Measurements from ENCODE around the gene CREG1.

The CREG1 gene

DNA sequence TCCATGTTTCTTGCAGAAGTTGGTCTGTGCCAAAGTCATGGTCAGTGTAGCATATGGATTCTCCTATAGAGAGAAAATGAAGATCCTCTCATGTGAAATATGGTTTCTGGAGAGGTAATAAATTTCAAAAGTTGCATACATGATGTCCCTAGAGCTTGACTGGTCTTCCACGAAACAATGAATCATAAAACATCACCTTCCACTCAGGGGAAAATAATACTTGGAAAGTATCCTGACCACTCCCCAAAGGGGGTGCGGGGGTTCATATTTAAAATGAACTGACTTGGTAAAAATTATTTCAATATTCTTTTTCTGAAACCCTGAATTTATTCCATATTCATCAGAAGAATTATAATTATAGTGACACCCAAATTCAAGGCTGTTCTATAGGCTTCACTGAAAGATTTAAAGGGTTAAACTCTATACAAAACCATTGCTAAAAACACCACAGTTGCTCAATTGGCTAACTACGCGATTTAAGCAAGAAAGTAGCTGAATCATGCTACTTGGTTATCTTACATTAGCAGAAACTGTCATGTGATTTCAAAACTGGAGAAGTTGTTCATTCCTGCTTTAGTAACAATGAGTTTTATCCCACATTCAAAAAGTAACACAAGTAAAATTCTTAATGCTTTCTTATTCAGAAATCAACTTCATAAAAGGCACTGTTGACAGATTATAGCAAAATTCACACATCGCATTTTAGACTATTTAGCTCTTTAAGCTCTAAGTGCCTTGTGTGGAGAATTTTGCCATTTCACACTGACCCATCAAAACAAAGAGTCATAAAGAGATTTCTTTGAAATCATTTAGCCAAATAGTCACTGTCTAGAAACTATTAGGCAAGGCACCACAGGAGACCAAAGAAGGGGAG is 5.3 kb downstream of the CREG1 start:
- TF ChIP-seq ZNF565 (CRISPR knock-in tag; conservative IDR thresholded peaks at IDR 0.05; ENCODE audit: low read depth), result no peak
- no peak for ATAC-seq

DNA sequence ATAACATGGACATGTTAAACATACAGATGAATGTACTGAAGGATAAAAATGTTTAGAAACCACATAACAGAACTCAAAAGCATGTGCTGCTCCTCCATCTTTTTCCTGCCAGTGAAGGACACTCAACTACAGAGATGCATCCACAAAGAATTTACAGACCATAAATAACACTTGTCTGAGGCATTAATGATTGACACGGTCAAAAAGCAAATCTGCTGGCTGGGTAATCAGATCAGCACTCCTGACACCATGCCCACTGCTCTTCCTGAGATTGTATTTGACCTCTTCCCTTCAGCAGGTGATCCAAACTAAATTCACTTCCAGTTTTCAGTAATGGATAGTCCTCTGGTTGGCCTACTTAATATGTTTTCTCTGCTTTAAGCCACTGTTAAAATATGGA is 6.6 kb downstream of the CREG1 start:
- TF ChIP-seq BACH2 (CRISPR knock-in tag; IDR thresholded peaks at IDR 0.05; ENCODE audit: borderline replicate concordance) (no peak), ISL1 (CRISPR knock-in tag; IDR thresholded peaks at IDR 0.05) (no peak), PPARA (CRISPR knock-in tag; IDR thresholded peaks at IDR 0.05; ENCODE audit: borderline replicate concordance) (no peak), ZNF565 (CRISPR knock-in tag; conservative IDR thresholded peaks at IDR 0.05; ENCODE audit: low read depth) (no peak), ZC3H10 (CRISPR knock-in tag; IDR thresholded peaks at IDR 0.05) (no peak), OSR1 (CRISPR knock-in tag; IDR thresholded peaks at IDR 0.05) (no peak), SNAI2 (CRISPR knock-in tag; IDR thresholded peaks at IDR 0.05) (no peak), GLIS3 (CRISPR knock-in tag; IDR thresholded peaks at IDR 0.05) (no peak), TOX (CRISPR knock-in tag; IDR thresholded peaks at IDR 0.05; ENCODE audit: borderline replicate concordance) (no peak)
- TF ChIP-seq, protein P1, sequence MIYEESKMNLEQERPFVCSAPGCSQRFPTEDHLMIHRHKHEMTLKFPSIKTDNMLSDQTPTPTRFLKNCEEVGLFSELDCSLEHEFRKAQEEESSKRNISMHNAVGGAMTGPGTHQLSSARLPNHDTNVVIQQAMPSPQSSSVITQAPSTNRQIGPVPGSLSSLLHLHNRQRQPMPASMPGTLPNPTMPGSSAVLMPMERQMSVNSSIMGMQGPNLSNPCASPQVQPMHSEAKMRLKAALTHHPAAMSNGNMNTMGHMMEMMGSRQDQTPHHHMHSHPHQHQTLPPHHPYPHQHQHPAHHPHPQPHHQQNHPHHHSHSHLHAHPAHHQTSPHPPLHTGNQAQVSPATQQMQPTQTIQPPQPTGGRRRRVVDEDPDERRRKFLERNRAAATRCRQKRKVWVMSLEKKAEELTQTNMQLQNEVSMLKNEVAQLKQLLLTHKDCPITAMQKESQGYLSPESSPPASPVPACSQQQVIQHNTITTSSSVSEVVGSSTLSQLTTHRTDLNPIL (CRISPR knock-in tag; IDR thresholded peaks at IDR 0.05; ENCODE audit: low read depth), result no peak
- ATAC-seq, result no peak

DNA sequence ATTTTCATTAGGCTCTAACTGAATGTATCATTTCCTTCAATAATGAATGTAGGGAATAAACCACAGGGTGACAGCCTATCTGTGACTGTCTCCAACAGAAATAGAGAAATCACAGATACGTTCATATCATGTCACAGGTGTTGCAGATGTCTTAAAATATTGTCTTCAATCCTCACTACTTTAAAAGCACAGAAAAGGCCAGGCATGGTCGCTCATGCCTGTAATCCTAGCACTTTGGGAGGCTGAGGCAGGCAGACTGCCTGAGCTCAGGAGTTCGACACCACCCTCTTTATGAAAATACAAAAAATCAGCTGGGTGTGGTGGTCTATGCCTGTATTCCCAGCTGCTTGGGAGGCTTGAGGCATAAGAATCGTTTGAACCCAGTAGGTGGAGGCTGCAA is 8.2 kb downstream of the CREG1 start:
- TF ChIP-seq RARB (CRISPR knock-in tag; IDR thresholded peaks at IDR 0.05) (no peak), ESRRG (CRISPR knock-in tag; IDR thresholded peaks at IDR 0.05) (no peak), ZNF8 (CRISPR knock-in tag; IDR thresholded peaks at IDR 0.05) (no peak), BACH2 (CRISPR knock-in tag; IDR thresholded peaks at IDR 0.05; ENCODE audit: borderline replicate concordance) (no peak), ZNF70 (CRISPR knock-in tag; IDR thresholded peaks at IDR 0.05) (no peak), GLIS3 (CRISPR knock-in tag; IDR thresholded peaks at IDR 0.05) (no peak), ZFP3 (CRISPR knock-in tag; IDR thresholded peaks at IDR 0.05) (no peak), OSR1 (CRISPR knock-in tag; IDR thresholded peaks at IDR 0.05) (no peak), ZNF565 (CRISPR knock-in tag; conservative IDR thresholded peaks at IDR 0.05; ENCODE audit: low read depth) (no peak), CSDC2 (CRISPR knock-in tag; IDR thresholded peaks at IDR 0.05) (no peak), ZC3H10 (CRISPR knock-in tag; IDR thresholded peaks at IDR 0.05) (no peak), ZFP30 (CRISPR knock-in tag; IDR thresholded peaks at IDR 0.05) (no peak), TOX (CRISPR knock-in tag; IDR thresholded peaks at IDR 0.05; ENCODE audit: borderline replicate concordance) (no peak), TCF4 (CRISPR knock-in tag; IDR thresholded peaks at IDR 0.05; ENCODE audit: borderline replicate concordance) (no peak), SNAI2 (CRISPR knock-in tag; IDR thresholded peaks at IDR 0.05) (no peak), ARNTL (CRISPR knock-in tag; IDR thresholded peaks at IDR 0.05; ENCODE audit: borderline replicate concordance, low read depth) (no peak)
- TF ChIP-seq, protein P2, sequence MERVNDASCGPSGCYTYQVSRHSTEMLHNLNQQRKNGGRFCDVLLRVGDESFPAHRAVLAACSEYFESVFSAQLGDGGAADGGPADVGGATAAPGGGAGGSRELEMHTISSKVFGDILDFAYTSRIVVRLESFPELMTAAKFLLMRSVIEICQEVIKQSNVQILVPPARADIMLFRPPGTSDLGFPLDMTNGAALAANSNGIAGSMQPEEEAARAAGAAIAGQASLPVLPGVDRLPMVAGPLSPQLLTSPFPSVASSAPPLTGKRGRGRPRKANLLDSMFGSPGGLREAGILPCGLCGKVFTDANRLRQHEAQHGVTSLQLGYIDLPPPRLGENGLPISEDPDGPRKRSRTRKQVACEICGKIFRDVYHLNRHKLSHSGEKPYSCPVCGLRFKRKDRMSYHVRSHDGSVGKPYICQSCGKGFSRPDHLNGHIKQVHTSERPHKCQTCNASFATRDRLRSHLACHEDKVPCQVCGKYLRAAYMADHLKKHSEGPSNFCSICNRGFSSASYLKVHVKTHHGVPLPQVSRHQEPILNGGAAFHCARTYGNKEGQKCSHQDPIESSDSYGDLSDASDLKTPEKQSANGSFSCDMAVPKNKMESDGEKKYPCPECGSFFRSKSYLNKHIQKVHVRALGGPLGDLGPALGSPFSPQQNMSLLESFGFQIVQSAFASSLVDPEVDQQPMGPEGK (CRISPR knock-in tag; IDR thresholded peaks at IDR 0.05; ENCODE audit: borderline replicate concordance), result no peak
- TF ChIP-seq, protein P1 (CRISPR knock-in tag; IDR thresholded peaks at IDR 0.05; ENCODE audit: low read depth), result no peak
- TF ChIP-seq, protein P3, sequence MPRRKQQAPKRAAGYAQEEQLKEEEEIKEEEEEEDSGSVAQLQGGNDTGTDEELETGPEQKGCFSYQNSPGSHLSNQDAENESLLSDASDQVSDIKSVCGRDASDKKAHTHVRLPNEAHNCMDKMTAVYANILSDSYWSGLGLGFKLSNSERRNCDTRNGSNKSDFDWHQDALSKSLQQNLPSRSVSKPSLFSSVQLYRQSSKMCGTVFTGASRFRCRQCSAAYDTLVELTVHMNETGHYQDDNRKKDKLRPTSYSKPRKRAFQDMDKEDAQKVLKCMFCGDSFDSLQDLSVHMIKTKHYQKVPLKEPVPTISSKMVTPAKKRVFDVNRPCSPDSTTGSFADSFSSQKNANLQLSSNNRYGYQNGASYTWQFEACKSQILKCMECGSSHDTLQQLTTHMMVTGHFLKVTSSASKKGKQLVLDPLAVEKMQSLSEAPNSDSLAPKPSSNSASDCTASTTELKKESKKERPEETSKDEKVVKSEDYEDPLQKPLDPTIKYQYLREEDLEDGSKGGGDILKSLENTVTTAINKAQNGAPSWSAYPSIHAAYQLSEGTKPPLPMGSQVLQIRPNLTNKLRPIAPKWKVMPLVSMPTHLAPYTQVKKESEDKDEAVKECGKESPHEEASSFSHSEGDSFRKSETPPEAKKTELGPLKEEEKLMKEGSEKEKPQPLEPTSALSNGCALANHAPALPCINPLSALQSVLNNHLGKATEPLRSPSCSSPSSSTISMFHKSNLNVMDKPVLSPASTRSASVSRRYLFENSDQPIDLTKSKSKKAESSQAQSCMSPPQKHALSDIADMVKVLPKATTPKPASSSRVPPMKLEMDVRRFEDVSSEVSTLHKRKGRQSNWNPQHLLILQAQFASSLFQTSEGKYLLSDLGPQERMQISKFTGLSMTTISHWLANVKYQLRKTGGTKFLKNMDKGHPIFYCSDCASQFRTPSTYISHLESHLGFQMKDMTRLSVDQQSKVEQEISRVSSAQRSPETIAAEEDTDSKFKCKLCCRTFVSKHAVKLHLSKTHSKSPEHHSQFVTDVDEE (CRISPR knock-in tag; IDR thresholded peaks at IDR 0.05), result no peak
- TF ChIP-seq, protein P4, sequence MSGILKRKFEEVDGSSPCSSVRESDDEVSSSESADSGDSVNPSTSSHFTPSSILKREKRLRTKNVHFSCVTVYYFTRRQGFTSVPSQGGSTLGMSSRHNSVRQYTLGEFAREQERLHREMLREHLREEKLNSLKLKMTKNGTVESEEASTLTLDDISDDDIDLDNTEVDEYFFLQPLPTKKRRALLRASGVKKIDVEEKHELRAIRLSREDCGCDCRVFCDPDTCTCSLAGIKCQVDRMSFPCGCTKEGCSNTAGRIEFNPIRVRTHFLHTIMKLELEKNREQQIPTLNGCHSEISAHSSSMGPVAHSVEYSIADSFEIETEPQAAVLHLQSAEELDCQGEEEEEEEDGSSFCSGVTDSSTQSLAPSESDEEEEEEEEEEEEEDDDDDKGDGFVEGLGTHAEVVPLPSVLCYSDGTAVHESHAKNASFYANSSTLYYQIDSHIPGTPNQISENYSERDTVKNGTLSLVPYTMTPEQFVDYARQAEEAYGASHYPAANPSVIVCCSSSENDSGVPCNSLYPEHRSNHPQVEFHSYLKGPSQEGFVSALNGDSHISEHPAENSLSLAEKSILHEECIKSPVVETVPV (CRISPR knock-in tag; IDR thresholded peaks at IDR 0.05), result no peak
- ATAC-seq, result no peak

Data from SK-N-SH treated with all-trans-retinoic acid at 6 μM for 48 hours (cell line).